ENCODE measurements around the gene ADAP1.
"Not testable (repeated sequence)": the region's sequence is repeated elsewhere in the genome, so short reads cannot be mapped to it uniquely, and the experiment has no call there.

ADAP1 gene

DNA sequence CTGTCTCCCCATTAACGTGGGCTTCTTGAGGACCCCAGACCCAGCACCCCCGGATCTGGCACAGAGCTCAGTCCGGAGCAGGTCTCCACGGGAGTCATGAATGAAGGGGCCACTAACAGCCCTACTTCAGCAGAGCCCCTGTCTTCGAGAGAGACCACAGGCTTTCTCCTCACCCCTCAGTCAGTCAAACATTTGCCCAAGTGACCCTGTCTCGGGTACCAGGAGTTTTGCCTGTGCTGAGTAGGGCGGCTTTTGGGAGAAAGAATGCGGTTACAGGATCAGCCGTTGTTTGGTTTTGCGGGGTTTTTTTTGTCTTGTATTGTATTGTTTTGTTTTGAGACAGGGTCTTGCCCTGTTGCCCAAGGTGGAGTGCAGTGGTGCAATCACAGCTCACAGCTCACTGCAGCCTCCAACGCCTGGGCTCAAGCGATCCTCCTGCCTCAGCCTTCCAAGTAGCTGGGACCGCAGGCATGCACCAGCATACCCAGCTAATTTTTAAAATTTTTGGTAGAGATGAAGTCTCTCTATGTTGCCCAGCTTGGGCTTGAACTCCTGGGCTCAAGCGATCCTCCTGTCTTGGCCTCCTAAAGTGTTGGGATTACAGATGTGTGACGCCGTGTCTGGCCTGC, 16.5 kb downstream of the ADAP1 start:
- DNase-seq = no peak

DNA sequence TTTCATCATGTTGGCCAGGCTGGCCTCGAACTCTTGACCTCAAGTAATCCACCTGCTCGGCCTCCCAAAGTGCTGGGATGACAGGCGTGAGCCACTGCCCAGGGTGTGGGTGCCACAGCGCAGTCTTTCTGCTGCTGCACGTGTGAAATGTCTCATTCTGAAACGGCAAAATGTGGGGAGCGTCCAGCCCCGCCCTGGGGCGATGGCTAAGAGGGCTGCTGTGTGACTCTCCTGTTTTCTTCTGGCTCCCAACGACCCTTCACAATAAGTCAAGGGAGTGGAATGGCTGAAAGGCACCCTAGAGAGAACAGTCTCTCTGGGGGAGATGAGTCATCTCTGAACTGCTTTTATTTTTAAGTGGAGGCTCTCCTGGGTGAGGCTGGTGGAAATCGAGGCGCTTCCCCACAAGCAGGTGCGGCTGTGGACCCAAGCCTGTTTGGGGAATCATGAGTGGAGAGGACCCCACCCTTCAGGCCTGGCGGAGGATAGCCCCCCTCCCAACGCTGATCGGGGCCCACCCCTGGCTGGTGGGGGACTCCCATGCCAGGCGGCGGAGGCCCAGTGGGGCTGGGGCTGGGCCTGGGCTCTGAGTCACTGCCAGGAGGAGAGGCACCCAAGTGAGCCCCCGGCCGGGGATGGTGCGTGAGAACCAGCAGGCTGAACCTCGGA, 18.0 kb downstream of the ADAP1 start:
- no peak for DNase-seq

DNA sequence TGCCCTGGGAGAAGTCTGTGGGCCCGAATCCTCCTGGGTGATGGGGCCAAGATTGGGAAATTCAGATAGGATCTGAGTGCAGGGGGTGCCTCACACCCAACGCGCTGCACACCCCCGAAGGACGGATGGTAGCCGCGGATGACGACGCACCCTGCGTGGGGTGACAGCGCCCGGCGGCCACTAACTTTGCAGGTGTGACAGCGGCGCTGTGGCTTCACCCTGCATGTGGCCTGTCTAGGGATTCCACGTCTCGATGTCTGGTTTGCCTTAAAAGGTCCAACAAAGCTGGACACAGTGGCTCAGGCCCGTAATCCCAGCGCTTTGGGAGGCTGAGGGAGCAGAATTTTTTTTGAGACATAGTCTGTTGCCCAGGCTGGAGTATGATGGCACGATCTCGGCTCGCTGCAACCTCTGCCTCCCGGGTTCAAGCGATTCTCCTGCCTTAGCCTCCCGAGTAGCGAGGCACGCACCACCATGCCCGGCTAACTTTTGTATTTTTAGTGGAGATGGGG, 18.6 kb downstream of the ADAP1 start:
- no peak for DNase-seq

DNA sequence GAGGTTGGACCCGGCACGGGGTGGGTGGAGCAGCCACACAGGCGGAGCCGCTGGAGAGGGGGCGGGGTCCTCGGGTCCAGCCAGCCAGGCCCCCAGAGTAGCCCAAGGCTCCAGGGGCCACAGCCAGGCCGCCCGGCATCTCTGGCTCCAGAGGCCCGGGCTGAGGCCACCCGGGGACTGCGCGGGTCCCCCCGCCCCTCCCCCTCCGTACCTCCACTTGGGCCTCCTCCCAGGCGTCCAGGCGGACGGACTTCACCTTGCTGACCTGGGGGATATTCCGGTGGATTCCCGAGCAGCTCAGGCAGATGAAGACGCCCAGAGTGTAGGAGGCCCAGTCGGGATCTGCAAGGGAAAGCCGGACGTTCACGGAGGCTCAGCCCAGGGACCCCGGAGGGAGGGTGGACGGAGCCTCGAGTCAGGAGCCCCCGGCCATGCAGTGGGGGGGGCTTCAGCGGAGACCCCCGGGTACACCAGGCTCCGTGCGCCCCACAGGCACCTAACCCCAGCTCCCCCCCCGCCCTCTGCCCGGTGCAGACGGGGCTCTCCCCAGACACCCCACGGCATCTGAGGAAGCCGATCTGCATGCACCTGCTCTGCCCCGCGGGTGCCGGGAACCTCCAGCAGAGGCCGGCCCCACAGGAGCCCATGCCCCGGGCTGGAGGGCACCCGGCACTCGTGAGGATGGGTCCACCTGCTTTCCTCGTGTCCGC, 19.2 kb downstream of the ADAP1 start:
- no peak for DNase-seq

DNA sequence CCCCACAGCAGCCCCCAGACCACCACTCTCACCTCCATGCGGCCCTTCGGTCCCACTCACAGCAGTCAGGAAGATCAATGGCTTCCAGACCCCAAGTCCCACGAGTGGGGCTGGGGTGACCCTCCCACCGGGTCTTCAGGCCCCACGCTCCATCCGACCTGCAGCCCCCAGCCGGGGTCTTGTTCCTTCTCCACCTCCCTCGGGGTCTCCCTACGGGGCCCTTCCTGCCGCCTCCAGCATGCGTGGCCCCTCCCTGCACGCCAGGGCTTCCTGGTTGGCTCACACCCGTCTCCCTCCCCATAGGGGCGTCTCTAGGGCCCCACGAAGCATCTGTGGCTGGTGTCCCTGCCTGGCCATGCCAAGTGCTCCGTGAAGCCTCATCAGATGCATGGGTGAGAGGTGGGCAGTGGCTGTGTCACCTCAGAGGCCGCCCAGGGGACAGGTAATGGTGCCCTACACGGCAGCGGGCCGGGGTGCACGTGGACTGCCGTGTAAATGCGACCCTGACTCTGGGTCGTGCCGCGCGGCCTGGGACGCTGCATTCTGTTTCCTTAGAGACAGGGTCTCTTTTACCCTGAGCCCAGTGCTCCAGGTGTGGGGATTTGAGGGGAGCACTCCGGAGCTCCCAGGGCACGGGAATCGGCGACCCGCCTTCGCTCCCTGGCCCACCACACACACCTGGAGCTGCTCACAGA, 19.9 kb downstream of the ADAP1 start:
- DNase-seq = no peak

DNA sequence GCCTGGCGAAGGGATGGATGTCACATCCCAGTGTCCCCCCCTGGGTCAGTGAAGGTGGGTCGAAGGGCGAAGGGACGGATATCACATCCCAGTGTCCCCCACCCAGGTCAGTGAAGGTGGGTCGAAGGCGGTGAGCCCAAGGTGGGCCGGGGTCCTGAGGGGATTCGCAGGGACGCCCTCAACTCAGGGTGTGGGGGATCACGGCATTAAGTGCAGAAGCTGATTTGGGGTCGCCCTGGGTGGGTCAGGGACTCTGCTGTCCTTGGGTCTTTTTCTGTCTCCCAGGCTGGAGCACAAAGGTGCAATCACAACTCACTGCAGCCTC, 21.9 kb downstream of the ADAP1 start:
- DNase-seq = no peak

DNA sequence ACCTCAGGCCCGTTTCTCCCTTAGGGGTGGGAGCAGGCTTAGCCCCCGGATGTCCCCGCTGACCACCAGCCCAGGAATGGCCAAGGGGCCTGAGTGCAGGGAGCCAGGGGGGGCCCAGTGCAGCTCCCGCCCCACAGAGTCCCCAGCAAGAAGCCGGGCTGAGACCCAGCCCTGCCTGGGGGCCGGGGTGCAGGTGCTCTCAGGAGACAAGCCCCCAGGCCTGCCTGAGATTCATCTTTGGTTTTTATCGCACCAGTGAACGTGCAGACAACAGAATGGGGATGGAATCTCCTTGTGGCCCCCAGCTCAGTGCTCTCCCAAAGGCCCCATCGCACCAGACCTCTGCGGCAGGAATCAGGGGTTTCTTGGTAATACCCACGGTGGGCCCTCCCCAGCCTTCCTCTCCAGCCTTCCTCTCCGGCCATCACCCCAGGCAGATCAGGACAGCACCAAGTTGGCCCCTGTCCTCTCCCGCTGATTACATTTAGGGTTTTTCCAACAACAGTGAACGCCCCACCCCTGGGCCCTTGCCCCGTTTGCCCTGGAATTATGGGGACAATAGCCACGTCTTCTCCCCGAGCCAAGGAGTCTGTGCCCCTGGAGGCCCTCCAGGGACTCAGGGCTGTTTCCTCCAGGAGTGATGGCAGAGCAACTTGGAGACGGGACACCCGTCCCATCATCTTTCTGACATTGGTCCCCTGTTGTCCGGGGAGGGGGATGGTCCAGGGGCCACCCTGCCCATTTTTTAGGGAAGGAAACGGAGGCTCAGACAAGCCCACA, 22.4 kb downstream of the ADAP1 start:
- DNase-seq = no peak

DNA sequence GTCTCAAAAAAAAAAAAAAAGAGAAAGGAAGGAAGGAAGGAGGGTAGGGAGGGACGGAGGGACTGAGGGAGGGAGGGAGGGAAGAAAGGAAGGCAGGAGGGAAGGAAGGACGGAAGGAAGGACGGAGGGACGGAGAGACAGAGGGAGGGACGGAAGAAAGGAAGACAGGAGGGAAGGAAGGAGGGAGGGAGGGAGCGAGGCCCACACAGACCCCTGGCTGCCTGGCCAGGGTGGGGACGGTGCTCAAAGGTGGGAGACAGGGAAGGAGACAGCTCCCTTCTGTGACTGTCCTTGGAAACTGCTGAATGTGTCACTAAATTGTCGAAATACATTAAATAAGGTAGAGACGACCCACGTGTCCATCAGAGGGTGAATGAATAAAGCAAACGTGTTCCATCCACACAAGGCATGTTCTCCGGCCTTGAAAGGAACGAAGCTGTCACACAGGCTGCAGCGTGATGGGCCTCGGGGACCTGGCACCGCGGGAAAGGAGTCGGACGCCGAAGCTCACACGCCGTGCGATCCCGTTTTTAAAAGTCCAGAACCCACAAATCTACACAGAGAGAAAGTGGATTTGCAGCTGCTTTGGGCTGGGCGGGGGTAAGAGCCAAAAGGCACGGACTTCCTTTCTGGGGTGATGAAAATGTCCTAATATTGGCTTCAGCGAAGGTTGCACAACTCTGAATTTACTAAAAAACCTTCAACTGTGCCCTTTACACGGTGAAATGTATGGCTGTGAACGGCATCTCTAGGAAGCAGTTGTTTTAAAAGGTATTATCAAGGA, 23.3 kb downstream of the ADAP1 start:
- DNase-seq = no peak

DNA sequence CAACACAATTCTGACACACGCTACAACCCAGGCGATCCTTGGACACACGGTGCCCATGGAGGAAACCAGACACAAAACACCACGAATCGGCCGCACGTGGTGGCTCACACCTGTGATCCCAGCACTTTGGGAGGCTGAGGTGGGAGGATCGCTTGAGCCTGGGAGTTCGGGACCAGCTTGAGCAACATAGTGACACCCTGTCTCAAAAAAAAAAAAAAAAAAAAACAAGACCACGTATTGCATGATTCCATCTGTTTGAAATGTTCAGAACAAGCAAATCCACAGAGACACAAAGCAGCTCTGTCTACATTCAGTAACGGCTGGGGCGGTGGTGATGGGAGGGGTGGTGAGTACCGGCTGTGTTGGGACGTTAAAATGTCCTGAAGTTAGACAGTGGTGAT, 25.2 kb downstream of the ADAP1 start:
- peak; percentile 1 for DNase-seq

DNA sequence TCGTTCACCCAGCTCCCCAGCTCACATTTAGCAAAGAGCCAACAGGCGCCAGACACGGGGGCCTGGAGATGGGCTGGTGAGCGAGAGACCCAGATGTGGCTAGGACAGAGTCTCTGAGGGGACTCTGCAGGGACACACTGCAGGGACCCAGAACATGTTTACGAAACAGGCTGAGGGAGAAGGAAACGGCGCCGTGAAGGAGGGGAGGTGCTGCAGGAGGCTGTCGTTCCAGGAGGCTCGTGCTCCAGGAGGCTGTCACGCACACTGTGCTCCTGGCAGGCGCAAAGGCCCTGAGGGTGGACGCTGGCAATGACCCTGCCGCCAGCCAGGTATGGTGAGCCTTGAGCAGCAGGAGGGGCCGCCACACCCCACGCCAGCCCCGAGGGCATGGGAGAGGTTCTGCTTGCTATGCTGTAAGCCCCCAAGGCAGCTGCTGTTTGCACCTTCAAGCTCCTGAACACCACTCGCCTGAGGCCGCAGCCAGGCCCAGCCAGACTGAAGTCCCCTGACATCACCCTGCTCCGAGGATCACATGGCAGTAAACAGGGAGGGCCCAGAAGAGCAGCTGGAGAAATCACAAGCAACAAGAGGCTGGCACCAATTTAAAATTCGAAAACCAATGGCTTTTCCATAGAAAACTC, 27.3 kb downstream of the ADAP1 start:
- DNase-seq = no peak

DNA sequence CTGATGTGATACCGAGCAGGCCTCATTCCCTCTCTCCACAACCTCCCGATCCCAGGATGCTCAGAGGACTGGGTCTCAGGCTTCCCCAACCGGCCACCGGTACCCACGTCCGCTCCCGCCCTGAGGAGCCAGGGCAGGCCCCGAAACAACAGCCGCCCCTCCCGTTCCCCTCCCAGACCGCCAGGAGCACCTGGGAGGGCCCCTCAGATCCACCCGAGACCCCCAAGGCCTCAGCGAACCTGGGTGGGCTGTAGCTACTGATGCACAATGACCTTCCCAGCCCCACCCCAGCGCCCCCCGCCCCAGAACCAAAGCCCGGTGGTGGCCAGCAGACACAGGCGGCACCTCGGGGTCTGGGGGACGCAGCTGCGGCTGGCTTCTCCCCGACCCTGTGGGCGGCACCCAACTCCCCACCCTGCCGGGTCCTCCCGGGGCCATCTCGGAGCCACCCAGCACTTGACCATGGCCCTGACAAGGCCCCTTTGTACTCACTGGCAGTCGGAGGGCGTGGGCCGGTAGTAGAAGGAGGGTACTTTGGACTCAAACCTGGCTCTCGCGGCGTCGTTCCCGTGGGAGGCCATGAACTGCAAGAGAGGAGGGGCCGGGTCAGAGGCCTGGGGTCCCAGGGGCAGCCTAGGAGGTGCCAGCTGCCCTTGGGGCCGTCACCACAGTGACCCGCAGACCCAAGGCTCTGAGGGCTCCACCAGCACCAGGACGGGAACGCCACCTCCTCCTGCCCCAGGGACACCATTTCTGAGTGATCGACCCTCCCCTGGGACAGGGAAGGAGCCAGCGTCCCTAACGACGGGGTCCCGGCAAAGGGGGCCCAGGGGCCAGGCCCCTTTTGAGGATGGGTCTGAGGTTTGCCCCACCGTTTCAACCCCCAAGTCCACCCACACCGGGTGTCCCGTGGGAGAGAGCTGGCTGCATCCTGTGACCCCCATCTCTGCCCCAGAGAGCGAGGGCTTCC, 28.1 kb downstream of the ADAP1 start:
- DNase-seq = no peak

DNA sequence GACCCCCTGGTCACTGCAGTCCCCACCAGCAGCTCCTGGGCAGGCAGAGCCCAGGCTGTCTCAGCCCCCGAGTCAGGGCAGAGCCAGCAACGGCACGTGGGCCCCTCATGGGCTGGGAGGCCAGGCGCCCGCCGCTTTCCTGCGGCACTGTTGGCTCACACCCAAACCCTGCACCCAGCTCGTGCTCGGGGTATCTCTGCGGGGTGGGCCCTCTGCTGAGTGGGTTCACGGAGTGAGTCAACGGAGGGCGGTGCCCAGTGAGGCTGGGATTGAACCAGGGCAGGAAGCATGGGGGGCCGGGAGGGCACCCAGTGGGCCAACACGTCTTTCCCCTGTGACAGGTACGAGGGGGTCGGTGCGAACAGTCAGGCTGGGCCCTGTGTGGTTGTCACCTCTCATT, 28.9 kb downstream of the ADAP1 start:
- DNase-seq = no peak

DNA sequence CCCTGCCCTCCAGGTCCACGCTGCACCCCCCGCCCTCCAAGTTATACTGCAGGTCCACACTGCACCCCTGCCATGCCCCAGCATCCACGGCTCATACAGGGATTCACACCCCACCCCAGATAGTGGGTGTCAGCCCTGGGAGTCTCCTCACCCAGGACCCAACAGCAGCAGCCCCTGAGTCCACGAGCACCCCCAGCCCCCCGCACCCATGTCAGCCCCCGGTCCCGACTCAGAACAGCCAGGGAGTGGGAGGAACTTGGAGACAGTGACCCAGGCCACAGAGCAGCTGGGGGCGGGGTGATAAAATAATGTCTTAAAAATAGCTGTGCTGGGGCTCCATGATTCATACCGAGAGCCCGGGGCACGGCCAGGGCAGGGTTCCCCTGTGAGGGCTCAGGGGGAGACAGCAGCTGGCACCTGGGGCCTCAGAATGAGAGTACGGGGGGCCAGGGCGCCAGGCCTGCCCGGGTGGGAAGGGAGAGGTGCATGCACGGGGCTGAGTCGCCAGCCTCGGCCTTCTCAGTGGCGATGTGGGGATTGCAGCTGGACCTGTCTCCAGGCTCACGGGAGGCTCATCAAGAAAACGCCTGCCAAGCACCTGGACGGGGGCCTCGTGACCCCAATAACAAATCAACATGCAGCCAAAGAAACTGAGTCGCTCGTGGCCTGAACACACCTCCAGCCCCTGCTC, 29.8 kb downstream of the ADAP1 start:
- DNase-seq = no peak

DNA sequence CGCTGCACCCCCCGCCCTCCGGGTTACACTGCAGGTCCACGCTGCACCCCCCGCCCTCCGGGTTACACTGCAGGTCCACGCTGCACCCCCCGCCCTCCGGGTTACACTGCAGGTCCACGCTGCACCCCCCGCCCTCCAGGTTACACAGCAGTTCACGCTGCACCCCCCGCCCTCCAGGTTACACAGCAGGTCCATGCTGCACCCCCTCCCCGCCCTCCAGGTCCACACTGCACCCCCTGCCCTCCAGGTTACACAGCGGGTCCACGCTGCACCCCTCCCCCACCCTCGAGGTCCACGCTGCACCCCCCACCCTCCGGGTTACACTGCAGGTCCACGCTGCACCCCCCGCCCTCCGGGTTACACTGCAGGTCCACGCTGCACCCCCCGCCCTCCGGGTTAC, 30.4 kb downstream of the ADAP1 start:
- DNase-seq = not testable (repeated sequence)

DNA sequence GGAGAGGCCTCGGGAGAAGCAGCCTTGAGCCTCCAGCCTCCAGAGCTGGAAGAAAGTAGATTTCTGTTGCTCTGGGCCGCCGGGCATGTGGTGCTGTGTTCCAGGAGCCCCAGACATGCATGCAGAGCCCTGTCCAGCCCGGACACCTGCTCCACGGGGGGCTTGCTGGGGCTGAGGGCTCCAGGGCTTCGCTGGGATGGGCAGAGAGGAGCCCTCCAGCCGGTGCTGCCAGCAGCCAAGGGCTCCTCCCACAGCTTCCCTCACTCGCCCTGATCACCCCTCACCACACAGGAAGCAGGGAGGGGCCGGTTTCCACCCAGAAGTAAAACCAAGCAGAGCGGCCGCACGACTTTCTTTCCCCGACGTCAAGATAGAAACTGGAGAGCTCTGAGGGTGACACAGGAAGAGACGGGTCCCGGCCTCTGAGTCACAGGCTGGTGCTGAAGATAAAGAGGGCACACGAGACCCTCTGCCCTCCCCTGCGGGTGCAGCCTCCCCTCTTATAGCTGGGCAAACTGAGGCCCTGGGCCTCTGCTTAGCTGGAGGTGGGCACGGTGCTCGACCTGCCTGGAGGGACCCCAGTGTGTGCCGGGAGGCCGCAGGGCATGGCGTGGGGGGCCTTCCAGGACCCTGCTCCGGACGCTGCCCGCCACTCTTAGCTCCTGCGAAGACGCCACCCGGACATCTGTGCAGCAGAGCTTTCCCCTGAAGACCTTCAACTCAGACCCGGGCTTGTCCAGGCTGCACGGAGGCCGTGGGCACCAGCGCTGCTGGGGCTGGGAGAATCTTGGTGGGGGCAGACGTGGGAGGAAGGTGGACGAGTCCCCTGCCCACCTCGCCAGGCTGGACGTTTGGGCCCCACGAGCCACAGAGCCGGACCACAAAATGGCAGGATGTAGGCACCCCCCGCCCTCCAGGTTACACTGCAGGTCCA, 31.1 kb downstream of the ADAP1 start:
- DNase-seq = peak; percentile 87

DNA sequence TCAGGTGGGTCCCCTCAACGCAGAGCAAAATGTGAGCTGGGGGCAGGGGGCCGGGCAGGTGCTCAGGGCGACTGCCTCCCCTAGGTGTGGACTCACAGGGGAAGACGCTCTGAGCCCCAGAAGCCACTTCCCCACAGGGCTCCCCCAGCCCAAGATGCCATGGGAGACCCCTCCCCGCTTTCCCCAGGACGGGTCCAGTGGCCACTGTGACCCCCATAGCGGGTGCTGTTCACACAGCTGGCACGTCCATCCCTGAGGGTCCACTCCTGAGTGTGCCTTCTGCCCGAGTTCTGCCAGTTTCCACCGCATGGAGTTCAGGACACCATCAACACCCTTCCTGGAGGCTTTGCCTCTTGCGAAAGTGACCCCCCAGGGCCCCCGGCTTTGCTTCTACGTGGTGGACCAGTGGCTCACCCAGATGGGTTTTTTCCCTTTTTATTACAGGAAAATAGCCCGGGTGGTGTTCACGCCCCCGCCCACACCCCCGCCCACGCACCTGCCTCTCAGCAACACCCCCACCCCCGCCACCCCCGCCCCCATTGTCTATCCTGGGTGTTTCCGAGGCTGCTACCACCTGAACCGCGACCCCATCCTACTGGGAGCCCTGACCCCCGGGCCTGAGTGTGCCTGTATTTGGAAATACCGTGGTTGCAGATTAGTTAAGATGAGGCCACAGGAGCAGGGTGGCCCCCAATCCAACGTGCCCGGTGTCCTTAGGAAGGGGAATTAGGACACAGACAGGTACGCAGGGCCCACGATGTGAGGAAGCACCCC, 32.0 kb downstream of the ADAP1 start:
- peak; percentile 16 for DNase-seq

DNA sequence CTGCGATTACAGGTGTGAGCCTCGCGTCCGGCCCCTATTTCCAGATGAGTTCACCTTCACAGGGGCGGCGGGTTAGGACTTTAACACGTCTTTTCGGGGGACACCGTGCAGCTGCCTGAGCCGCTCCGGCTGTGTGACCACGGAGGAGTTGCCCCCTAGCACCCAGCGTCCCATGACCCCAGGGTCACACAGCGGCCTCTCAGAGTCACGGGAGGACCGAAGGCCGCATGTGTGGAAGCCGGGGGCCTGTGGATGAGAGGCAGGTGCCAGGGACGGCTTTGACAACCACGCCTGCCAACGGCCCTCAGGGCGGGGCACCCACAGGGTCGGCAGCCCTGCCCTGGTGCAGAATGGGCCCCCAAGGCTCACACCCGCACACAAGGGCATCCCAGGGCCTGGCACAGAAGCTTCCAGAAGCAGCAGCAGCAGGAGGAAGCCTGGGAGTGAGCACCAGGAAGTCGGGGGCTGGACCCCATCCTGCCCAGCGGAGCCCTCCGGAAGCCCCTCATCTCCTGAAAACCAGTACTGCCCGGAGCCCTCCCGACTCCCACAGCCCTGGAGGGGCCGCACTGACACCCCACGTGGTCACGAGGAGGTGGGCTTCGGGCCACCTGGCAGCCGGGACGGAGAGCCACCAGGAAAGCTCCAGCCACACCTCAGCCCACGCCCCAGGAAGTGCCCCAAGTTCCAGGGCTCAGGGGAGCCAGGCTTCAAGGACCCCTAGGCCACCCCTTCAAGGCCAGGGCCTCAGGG, 32.7 kb downstream of the ADAP1 start:
- peak; percentile 2 for DNase-seq
